K562 (cell line): ENCODE measurements around the gene TET2.

Experiments
- NFXL1 ChIP-seq: fragments of 450-650 bp; formaldehyde crosslinking; IDR thresholded peaks from 2 replicates; pipeline ENCODE4 v1.4.0; 2021; ENCODE audit warnings: mild to moderate bottlenecking
- OTX1 ChIP-seq: fragments of 450-650 bp; formaldehyde crosslinking; IDR thresholded peaks from 2 replicates; pipeline ENCODE4 v1.4.0; 2022; ENCODE audit warnings: mild to moderate bottlenecking
- PCBP2 ChIP-seq: fragments of 200-400 bp; formaldehyde crosslinking; IDR thresholded peaks from 2 replicates; pipeline ENCODE4 v1.6.1; 2018; ENCODE audit warnings: low read length, low read depth, mild to moderate bottlenecking, moderate library complexity; ENCODE audit not compliant: poor library complexity, severe bottlenecking
- POLR2AphosphoS5 ChIP-seq: IDR thresholded peaks from 2 replicates; pipeline ENCODE4 v1.6.1; 2011; ENCODE audit warnings: mild to moderate bottlenecking, low read depth, low read length, moderate library complexity; ENCODE audit not compliant: control insufficient read depth, insufficient read depth
- RAD21 ChIP-seq, 2 experiments: fragments of 250-450 bp in 1 of 2; fragments of 450-650 bp in 1 of 2; sonication (Bioruptor Pico) in 1 of 2; formaldehyde crosslinking in 1 of 2; IDR thresholded peaks in 1 of 2; conservative IDR thresholded peaks in 1 of 2; 2 replicates each; pipeline versions ENCODE4 v1.4.0 to v1.8.0; 2020 to 2022; ENCODE audit warnings: mild to moderate bottlenecking in 2 of 2, moderate library complexity in 1 of 2
- TBP ChIP-seq: optimal IDR thresholded peaks from 2 replicates; pipeline ENCODE3; 2011; ENCODE audit warnings: low read depth, low read length, improper control_type of control experiment
- ZNF263 ChIP-seq: sonication (generic); formaldehyde crosslinking; IDR thresholded peaks from 2 replicates; pipeline ENCODE4 v1.8.0; 2022; ENCODE audit warnings: mild to moderate bottlenecking, missing genetic modification reagents, borderline replicate concordance
- ZNF282 ChIP-seq: sonication (generic); formaldehyde crosslinking; IDR thresholded peaks from 2 replicates; pipeline ENCODE4 v1.8.1; 2023; ENCODE audit warnings: missing genetic modification reagents
- TF ChIP-seq, protein P1 (sequence below): IDR thresholded peaks from 2 replicates; pipeline ENCODE4 v1.6.1; 2012; ENCODE audit warnings: low read depth, low read length, improper control_type of control experiment, borderline replicate concordance
- TF ChIP-seq, protein P2 (sequence below): fragments of 250-450 bp; sonication (Bioruptor Pico); IDR thresholded peaks from 2 replicates; pipeline ENCODE4 v1.5.0; 2021; ENCODE audit warnings: mild to moderate bottlenecking, borderline replicate concordance
- TF ChIP-seq, protein P3 (sequence below): fragments of 450-650 bp; IDR thresholded peaks from 2 replicates; pipeline ENCODE4 v1.6.1; 2017; ENCODE audit warnings: mild to moderate bottlenecking, moderate library complexity
- TF ChIP-seq, protein P4 (sequence below): sonication (generic); formaldehyde crosslinking; IDR thresholded peaks from 2 replicates; pipeline ENCODE4 v1.4.0; 2020; ENCODE audit warnings: mild to moderate bottlenecking, missing genetic modification reagents

DNA sequence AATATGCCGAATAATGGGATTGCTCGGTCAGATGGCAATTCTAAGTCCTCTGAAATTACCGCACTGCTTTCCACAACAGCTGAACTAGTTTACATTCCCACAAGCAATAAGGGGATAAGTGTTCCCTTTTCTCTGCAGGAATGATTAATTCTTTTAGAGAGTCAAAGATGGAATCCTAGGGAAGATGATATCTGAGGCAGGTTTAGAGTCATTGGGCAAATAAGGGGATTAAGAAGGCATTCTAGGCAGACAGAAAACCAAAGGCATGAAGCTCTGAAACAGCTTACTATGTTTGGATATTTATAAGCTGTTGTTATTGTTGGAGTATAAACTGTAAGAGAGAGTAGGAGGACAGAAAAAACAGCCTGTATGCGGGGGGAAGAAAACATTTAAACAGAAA, 85.7 kb downstream of the TET2 start:
- TF ChIP-seq OTX1 (no peak), POLR2AphosphoS5 (no peak), ZNF263 (CRISPR knock-in tag) (no peak), TBP (no peak), NFXL1 (CRISPR knock-in tag) (no peak), RAD21 (CRISPR knock-in tag; conservative IDR thresholded peaks at IDR 0.05 in 1 of 2, IDR thresholded peaks at IDR 0.05 in 1 of 2) (no peak), ZNF282 (CRISPR knock-in tag) (no peak), PCBP2 (no peak)
- TF ChIP-seq, protein P1, sequence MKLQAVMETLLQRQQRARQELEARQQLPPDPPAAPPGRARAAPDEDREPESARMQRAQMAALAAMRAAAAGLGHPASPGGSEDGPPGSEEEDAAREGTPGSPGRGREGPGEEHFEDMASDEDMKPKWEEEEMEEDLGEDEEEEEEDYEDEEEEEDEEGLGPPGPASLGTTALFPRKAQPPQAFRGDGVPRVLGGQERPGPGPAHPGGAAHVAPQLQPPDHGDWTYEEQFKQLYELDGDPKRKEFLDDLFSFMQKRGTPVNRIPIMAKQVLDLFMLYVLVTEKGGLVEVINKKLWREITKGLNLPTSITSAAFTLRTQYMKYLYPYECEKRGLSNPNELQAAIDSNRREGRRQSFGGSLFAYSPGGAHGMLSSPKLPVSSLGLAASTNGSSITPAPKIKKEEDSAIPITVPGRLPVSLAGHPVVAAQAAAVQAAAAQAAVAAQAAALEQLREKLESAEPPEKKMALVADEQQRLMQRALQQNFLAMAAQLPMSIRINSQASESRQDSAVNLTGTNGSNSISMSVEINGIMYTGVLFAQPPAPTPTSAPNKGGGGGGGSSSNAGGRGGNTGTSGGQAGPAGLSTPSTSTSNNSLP: no peak
- TF ChIP-seq, protein P2, sequence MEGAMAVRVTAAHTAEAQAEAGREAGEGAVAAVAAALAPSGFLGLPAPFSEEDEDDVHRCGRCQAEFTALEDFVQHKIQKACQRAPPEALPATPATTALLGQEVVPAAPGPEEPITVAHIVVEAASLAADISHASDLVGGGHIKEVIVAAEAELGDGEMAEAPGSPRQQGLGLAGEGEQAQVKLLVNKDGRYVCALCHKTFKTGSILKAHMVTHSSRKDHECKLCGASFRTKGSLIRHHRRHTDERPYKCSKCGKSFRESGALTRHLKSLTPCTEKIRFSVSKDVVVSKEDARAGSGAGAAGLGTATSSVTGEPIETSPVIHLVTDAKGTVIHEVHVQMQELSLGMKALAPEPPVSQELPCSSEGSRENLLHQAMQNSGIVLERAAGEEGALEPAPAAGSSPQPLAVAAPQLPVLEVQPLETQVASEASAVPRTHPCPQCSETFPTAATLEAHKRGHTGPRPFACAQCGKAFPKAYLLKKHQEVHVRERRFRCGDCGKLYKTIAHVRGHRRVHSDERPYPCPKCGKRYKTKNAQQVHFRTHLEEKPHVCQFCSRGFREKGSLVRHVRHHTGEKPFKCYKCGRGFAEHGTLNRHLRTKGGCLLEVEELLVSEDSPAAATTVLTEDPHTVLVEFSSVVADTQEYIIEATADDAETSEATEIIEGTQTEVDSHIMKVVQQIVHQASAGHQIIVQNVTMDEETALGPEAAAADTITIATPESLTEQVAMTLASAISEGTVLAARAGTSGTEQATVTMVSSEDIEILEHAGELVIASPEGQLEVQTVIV (CRISPR knock-in tag): no peak
- TF ChIP-seq, protein P3, sequence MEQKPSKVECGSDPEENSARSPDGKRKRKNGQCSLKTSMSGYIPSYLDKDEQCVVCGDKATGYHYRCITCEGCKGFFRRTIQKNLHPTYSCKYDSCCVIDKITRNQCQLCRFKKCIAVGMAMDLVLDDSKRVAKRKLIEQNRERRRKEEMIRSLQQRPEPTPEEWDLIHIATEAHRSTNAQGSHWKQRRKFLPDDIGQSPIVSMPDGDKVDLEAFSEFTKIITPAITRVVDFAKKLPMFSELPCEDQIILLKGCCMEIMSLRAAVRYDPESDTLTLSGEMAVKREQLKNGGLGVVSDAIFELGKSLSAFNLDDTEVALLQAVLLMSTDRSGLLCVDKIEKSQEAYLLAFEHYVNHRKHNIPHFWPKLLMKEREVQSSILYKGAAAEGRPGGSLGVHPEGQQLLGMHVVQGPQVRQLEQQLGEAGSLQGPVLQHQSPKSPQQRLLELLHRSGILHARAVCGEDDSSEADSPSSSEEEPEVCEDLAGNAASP: no peak
- TF ChIP-seq, protein P4, sequence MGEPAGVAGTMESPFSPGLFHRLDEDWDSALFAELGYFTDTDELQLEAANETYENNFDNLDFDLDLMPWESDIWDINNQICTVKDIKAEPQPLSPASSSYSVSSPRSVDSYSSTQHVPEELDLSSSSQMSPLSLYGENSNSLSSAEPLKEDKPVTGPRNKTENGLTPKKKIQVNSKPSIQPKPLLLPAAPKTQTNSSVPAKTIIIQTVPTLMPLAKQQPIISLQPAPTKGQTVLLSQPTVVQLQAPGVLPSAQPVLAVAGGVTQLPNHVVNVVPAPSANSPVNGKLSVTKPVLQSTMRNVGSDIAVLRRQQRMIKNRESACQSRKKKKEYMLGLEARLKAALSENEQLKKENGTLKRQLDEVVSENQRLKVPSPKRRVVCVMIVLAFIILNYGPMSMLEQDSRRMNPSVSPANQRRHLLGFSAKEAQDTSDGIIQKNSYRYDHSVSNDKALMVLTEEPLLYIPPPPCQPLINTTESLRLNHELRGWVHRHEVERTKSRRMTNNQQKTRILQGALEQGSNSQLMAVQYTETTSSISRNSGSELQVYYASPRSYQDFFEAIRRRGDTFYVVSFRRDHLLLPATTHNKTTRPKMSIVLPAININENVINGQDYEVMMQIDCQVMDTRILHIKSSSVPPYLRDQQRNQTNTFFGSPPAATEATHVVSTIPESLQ: no peak
